Retina (tissue), 1 donor: ENCODE results near the gene RBM20.
"Not testable (repeated sequence)": the region's sequence is repeated elsewhere in the genome, so short reads cannot be mapped to it uniquely, and the experiment has no call there.

Experiments
- DNase-seq: peaks from one replicate; pipeline ENCODE4 v3.0.0-alpha.2; 2016

The RBM20 gene

GRCh38 chr10:110643653-110644597, at the start of gene RBM20:
TSS of gene RBM20 (plus strand) at chr10:110644336. CDS start at chr10:110644455, 119 bp downstream.
- DNase-seq = peak; percentile 85

- no peak for DNase-seq
These were observed 46.7 kb upstream of the RBM20 start for GRCh38 chr10:110597476-110597875.

- DNase-seq = peak; percentile 51
These were observed 43.5 kb upstream of the RBM20 start for GRCh38 chr10:110600487-110601101.

GRCh38 chr10:110601581-110601980, 42.6 kb upstream of the RBM20 start:
- no peak for DNase-seq

- DNase-seq = no peak
These were observed 36.0 kb upstream of the RBM20 start for GRCh38 chr10:110608087-110608486.

GRCh38 chr10:110609605-110610004, 34.5 kb upstream of the RBM20 start:
- DNase-seq = peak; percentile 23

GRCh38 chr10:110610308-110610774, 33.8 kb upstream of the RBM20 start:
- DNase-seq = peak; percentile 76

GRCh38 chr10:110610781-110611180, 33.4 kb upstream of the RBM20 start:
- DNase-seq = not testable (repeated sequence)

GRCh38 chr10:110612087-110612486, 32.0 kb upstream of the RBM20 start:
- no peak for DNase-seq

- DNase-seq = no peak
These were observed 31.5 kb upstream of the RBM20 start for GRCh38 chr10:110612629-110613028.

GRCh38 chr10:110613341-110613995, 30.7 kb upstream of the RBM20 start:
- no peak for DNase-seq

- no peak for DNase-seq
These were observed 30.1 kb upstream of the RBM20 start for GRCh38 chr10:110613996-110614495.

- no peak for DNase-seq
These were observed 28.9 kb upstream of the RBM20 start for GRCh38 chr10:110615057-110615747.

GRCh38 chr10:110616493-110617033, 27.6 kb upstream of the RBM20 start:
- no peak for DNase-seq

- peak; percentile 47 for DNase-seq
These were observed 26.5 kb upstream of the RBM20 start for GRCh38 chr10:110617425-110618229.

- no peak for DNase-seq
These were observed 25.9 kb upstream of the RBM20 start for GRCh38 chr10:110618230-110618610.

GRCh38 chr10:110619514-110620397, 24.4 kb upstream of the RBM20 start:
- no peak for DNase-seq

- no peak for DNase-seq
These were observed 23.8 kb upstream of the RBM20 start for GRCh38 chr10:110620398-110620719.

GRCh38 chr10:110623316-110623715, 20.8 kb upstream of the RBM20 start:
- not testable (repeated sequence) for DNase-seq

- no peak for DNase-seq
These were observed 18.7 kb upstream of the RBM20 start for GRCh38 chr10:110625356-110625894.
